ENCODE data around the gene MYOF.

The MYOF gene

DNA sequence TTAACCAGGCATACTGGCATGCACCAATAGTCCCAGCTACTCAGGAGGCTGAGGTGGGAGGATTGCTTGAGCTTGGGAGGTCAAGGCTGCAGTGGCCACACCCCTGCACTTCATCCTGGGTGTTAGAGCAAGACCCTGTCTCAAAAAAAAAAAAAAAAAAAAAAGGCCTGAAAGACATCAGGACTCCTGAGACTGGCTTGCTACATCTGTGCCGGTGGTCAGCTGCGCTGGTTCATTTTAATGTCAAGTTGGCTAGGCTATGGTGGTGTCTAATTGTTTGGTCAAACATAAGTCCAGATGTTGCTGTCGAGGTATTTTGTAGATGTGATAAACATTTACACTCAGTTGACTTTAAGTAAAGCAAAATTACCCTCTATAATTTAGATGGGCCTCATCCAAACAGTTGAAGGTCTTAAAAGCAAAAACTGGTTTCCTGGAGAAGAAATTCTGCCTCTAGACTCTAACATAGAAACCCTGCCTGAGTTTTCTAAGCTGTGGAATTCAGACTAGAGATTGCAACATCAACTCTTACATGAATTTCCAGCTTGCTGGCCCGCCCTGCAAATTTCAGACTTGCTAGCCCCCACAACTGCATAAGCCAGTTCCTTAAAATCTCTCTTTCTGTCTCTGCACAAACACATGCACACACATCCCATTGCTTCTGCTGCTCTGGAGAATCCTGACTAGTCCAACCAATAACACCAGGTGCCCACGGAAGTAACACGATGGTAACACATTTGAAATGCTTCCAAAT, 18.2 kb downstream of the MYOF start:
- Histone ChIP-seq H3K4me2 (ENCODE audit: low read length) (no peak overlapping the region), H3K18ac (ENCODE audit: low read length) (no peak overlapping the region), H3K79me2 (ENCODE audit: control insufficient read depth, insufficient read depth, low read length, poor library complexity) (peaks cover 5% of the 10 kb centered on the region), H3K27ac (ENCODE audit: low read depth, low read length) (peak overlapping the region; percentile 77), H4K12ac (ENCODE audit: low read depth, low read length) (no peak overlapping the region), H3K4me1 (ENCODE audit: control insufficient read depth in 1 of 2, insufficient read depth in 2 of 2, low read length in 2 of 2) (peaks cover 50 to 58% of the 10 kb centered on the region in 2 experiments), H2BK120ac (ENCODE audit: insufficient read depth, low read length, poor library complexity) (peak overlapping the region; percentile 78), H3K4ac (ENCODE audit: low read depth, low read length) (peak overlapping the region; percentile 69), H3K23ac (ENCODE audit: low read length) (no peak overlapping the region), H4K8ac (ENCODE audit: low read depth, low read length) (no peak overlapping the region), H2BK5ac (ENCODE audit: low read depth, low read length, poor library complexity) (peak overlapping the region; percentile 69), H4K91ac (ENCODE audit: low read depth, low read length) (peak overlapping the region; percentile 39), H3K79me1 (ENCODE audit: low read length) (peaks cover 49% of the 10 kb centered on the region), H2BK12ac (ENCODE audit: low read length) (peak overlapping the region; percentile 69), H3K9ac (ENCODE audit: low read length) (no peak overlapping the region), H2AFZ (ENCODE audit: insufficient read depth, low read length, poor library complexity) (no peak overlapping the region), H3K4me3 (ENCODE audit: low read depth, low read length) (no peak overlapping the region), H3K36me3 (ENCODE audit: control insufficient read depth in 1 of 2, insufficient read depth in 2 of 2, low read length in 2 of 2) (peaks cover 0 to 5% of the 10 kb centered on the region in 2 experiments), H3K27me3 (ENCODE audit: insufficient read depth, low read length) (no peaks in the 10 kb centered on the region), H2AK5ac (ENCODE audit: low read length) (peak overlapping the region; percentile 72), H3K14ac (ENCODE audit: low read length) (no peak overlapping the region), H3K9me3 (ENCODE audit: insufficient read depth, low read depth, low read length) (no peaks in the 10 kb centered on the region)
- no CpG with 5 or more reads among the region's 6 CpGs for WGBS (ENCODE audit: extremely low coverage, insufficient coverage, insufficient read length)
- DNase-seq = peak in 1 of 2 donors; percentile 84

DNA sequence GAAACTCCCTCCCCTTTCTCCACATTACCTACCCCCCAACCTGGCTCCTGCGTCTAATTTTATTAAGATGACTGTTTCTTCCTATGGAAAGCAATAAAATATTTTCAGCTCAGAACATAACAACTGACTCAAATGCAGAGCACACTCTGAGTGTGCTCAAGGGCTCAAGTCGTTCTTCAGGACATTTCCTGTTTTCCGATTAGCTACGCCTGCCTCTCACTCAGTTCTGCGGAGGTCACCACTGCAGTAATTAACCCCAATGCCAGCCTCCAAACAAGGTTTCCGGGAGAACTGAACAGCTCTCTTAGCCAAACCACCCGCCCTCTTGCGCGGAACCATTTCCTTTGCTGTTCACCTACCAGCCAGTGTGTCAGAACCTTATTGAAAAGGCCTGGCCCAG, 19.3 kb downstream of the MYOF start:
- peak overlapping the region; percentile 20 for H4K91ac ChIP-seq (ENCODE audit: low read depth, low read length)
- no peaks in the 10 kb centered on the region for H3K27me3 ChIP-seq (ENCODE audit: insufficient read depth, low read length)
- H3K4ac ChIP-seq (ENCODE audit: low read depth, low read length) = peak overlapping the region; percentile 3
- no peak overlapping the region for H3K14ac ChIP-seq (ENCODE audit: low read length)
- WGBS (ENCODE audit: extremely low coverage, insufficient coverage, insufficient read length) = no CpG with 5 or more reads among the region's 9 CpGs
- H3K27ac ChIP-seq (ENCODE audit: low read depth, low read length) = peak overlapping the region; percentile 36
- H3K4me1 ChIP-seq (ENCODE audit: control insufficient read depth in 1 of 2, insufficient read depth in 2 of 2, low read length in 2 of 2) = peaks cover 49 to 58% of the 10 kb centered on the region in 2 experiments
- no peak overlapping the region for H3K4me2 ChIP-seq (ENCODE audit: low read length)
- H2BK12ac ChIP-seq (ENCODE audit: low read length) = no peak overlapping the region
- H3K36me3 ChIP-seq (ENCODE audit: control insufficient read depth in 1 of 2, insufficient read depth in 2 of 2, low read length in 2 of 2) = peaks cover 0 to 5% of the 10 kb centered on the region in 2 experiments
- H3K9ac ChIP-seq (ENCODE audit: low read length) = no peak overlapping the region
- H3K9me3 ChIP-seq (ENCODE audit: insufficient read depth, low read depth, low read length) = no peaks in the 10 kb centered on the region
- DNase-seq = peak in 1 of 2 donors; percentile 46
- H2BK5ac ChIP-seq (ENCODE audit: low read depth, low read length, poor library complexity) = no peak overlapping the region
- H2AK5ac ChIP-seq (ENCODE audit: low read length) = no peak overlapping the region
- peaks cover 51% of the 10 kb centered on the region for H3K79me1 ChIP-seq (ENCODE audit: low read length)
- no peak overlapping the region for H4K8ac ChIP-seq (ENCODE audit: low read depth, low read length)
- no peak overlapping the region for H3K18ac ChIP-seq (ENCODE audit: low read length)
- no peak overlapping the region for H2BK120ac ChIP-seq (ENCODE audit: insufficient read depth, low read length, poor library complexity)
- H3K23ac ChIP-seq (ENCODE audit: low read length) = no peak overlapping the region
- peaks cover 5% of the 10 kb centered on the region for H3K79me2 ChIP-seq (ENCODE audit: control insufficient read depth, insufficient read depth, low read length, poor library complexity)
- no peak overlapping the region for H4K12ac ChIP-seq (ENCODE audit: low read depth, low read length)
- no peak overlapping the region for H3K4me3 ChIP-seq (ENCODE audit: low read depth, low read length)
- H2AFZ ChIP-seq (ENCODE audit: insufficient read depth, low read length, poor library complexity) = no peak overlapping the region

DNA sequence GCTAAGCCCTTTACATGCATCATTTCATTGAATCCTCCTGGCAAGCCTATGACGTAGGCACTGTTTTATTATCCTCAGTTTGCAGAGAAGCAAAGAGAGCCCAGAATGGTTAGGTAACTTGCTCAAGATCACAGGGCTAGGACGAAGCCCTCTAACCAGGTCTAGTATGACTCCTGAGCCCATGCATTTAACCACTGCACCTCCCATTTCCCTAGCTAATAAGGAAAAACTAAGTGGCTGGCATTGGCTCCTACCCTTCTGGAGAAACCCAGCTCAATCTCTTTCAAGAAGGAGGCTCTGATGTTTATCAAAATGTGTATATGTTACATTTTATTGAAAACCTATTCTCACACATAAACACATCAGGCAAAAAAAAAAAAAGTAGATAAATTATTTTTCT, 19.8 kb downstream of the MYOF start:
- Histone ChIP-seq H4K91ac (ENCODE audit: low read depth, low read length) (peak overlapping the region; percentile 28), H3K18ac (ENCODE audit: low read length) (peak overlapping the region; percentile 67), H3K4me2 (ENCODE audit: low read length) (no peak overlapping the region), H4K8ac (ENCODE audit: low read depth, low read length) (no peak overlapping the region), H3K23ac (ENCODE audit: low read length) (no peak overlapping the region), H3K4ac (ENCODE audit: low read depth, low read length) (peak overlapping the region; percentile 76), H4K12ac (ENCODE audit: low read depth, low read length) (no peak overlapping the region), H3K4me1 (ENCODE audit: control insufficient read depth in 1 of 2, insufficient read depth in 2 of 2, low read length in 2 of 2) (peaks cover 49 to 59% of the 10 kb centered on the region in 2 experiments), H3K27me3 (ENCODE audit: insufficient read depth, low read length) (no peaks in the 10 kb centered on the region), H3K9me3 (ENCODE audit: insufficient read depth, low read depth, low read length) (no peaks in the 10 kb centered on the region), H3K14ac (ENCODE audit: low read length) (no peak overlapping the region), H2BK5ac (ENCODE audit: low read depth, low read length, poor library complexity) (no peak overlapping the region), H3K79me2 (ENCODE audit: control insufficient read depth, insufficient read depth, low read length, poor library complexity) (peaks cover 5% of the 10 kb centered on the region), H3K27ac (ENCODE audit: low read depth, low read length) (no peak overlapping the region), H2AK5ac (ENCODE audit: low read length) (no peak overlapping the region), H3K9ac (ENCODE audit: low read length) (no peak overlapping the region), H3K79me1 (ENCODE audit: low read length) (peaks cover 51% of the 10 kb centered on the region), H3K4me3 (ENCODE audit: low read depth, low read length) (no peak overlapping the region), H2AFZ (ENCODE audit: insufficient read depth, low read length, poor library complexity) (no peak overlapping the region), H2BK120ac (ENCODE audit: insufficient read depth, low read length, poor library complexity) (peak overlapping the region; percentile 7), H3K36me3 (ENCODE audit: control insufficient read depth in 1 of 2, insufficient read depth in 2 of 2, low read length in 2 of 2) (peaks cover 0 to 5% of the 10 kb centered on the region in 2 experiments), H2BK12ac (ENCODE audit: low read length) (no peak overlapping the region)
- no CpG with 5 or more reads among the region's 2 CpGs for WGBS (ENCODE audit: extremely low coverage, insufficient coverage, insufficient read length)
- DNase-seq = no peak

DNA sequence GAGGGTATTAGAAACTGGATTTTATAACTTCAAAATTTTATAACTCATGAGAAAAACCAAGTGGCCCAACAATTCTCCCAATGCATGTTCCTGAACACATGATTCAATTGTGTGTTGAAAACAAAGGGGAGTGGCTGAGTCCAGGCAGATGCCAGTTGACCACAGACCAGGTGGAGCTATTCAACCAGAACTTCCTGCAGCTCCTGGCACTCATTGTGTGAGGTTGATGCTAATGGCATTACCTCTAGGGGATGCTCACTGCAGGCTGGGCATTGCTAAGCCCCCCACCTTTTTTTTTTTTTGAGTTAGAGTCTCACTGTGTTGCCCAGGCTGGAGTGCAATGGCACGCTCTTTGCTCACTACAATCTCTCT, 20.3 kb downstream of the MYOF start:
- DNase-seq = no peak
- H3K36me3 ChIP-seq (ENCODE audit: control insufficient read depth in 1 of 2, insufficient read depth in 2 of 2, low read length in 2 of 2) = peaks cover 0 to 5% of the 10 kb centered on the region in 2 experiments
- H2AK5ac ChIP-seq (ENCODE audit: low read length) = no peak overlapping the region
- no peak overlapping the region for H3K9ac ChIP-seq (ENCODE audit: low read length)
- no peak overlapping the region for H3K27ac ChIP-seq (ENCODE audit: low read depth, low read length)
- H2BK12ac ChIP-seq (ENCODE audit: low read length) = no peak overlapping the region
- no peak overlapping the region for H3K23ac ChIP-seq (ENCODE audit: low read length)
- no peak overlapping the region for H3K4me2 ChIP-seq (ENCODE audit: low read length)
- peaks cover 5% of the 10 kb centered on the region for H3K79me2 ChIP-seq (ENCODE audit: control insufficient read depth, insufficient read depth, low read length, poor library complexity)
- no peak overlapping the region for H2BK5ac ChIP-seq (ENCODE audit: low read depth, low read length, poor library complexity)
- no peak overlapping the region for H2BK120ac ChIP-seq (ENCODE audit: insufficient read depth, low read length, poor library complexity)
- no peak overlapping the region for H2AFZ ChIP-seq (ENCODE audit: insufficient read depth, low read length, poor library complexity)
- H4K8ac ChIP-seq (ENCODE audit: low read depth, low read length) = no peak overlapping the region
- no CpG with 5 or more reads among the region's 1 CpG for WGBS (ENCODE audit: extremely low coverage, insufficient coverage, insufficient read length)
- H3K4me3 ChIP-seq (ENCODE audit: low read depth, low read length) = no peak overlapping the region
- H3K14ac ChIP-seq (ENCODE audit: low read length) = no peak overlapping the region
- H3K18ac ChIP-seq (ENCODE audit: low read length) = no peak overlapping the region
- no peak overlapping the region for H4K12ac ChIP-seq (ENCODE audit: low read depth, low read length)
- peaks cover 50% of the 10 kb centered on the region for H3K79me1 ChIP-seq (ENCODE audit: low read length)
- H4K91ac ChIP-seq (ENCODE audit: low read depth, low read length) = no peak overlapping the region
- H3K4ac ChIP-seq (ENCODE audit: low read depth, low read length) = no peak overlapping the region
- H3K27me3 ChIP-seq (ENCODE audit: insufficient read depth, low read length) = no peaks in the 10 kb centered on the region
- H3K9me3 ChIP-seq (ENCODE audit: insufficient read depth, low read depth, low read length) = no peaks in the 10 kb centered on the region
- H3K4me1 ChIP-seq (ENCODE audit: control insufficient read depth in 1 of 2, insufficient read depth in 2 of 2, low read length in 2 of 2) = peaks cover 48 to 57% of the 10 kb centered on the region in 2 experiments

Measured in trophoblast cell (in vitro differentiated cells and primary cell).